Stimulated activated CD4-positive, alpha-beta T cell treated with anti-CD3 and anti-CD28 coated beads, TNF-alpha, amount 100 ng/mL, for 4 hours (primary cell): Measurements from ENCODE around the gene CCDC198.

Experiments used
- DNase-seq, 3 experiments: peaks; one replicate each; pipeline ENCODE4 v3.0.0-alpha.2; 2020; ENCODE audit warnings: low read depth in 3 of 3

Gene CCDC198, protein sequence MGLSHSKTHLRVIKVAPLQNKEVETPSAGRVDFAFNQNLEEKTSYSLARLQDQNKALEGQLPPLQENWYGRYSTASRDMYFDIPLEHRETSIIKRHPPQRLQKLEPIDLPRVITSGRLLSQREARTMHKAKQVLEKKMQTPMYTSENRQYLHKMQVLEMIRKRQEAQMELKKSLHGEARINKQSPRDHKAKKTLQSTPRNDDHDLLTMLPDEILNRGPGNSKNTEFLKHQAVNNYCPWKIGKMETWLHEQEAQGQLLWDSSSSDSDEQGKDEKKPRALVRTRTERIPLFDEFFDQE

DNA sequence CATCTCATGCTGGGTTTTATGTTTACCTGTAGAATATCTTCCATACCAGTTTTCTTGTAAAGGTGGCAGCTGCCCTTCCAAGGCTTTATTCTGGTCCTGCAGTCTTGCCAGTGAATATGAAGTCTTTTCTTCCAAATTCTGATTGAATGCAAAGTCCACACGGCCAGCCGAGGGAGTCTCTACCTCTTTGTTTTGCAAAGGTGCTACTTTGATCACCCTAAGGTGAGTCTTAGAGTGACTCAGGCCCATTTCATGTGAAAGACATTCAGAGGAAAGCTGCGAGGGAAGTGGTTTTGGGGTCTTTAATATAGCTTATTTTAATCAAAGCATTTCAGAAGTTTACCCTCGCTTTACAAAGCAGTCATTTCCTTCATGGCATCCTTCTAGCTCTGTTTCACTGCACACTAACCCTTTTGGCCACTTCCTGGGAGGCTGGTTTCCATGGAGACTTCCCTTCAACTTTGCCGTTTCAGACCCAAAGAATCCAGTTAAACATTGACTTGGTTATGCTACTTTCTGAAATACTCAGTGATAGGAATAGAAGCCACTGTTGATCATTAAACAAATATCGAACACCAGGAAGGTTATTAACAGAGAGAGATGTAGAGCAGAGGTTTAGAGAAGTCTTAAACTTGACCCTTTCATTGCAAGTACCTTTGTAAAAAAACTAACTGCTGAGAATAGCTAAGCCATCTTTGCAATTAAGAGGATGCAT is at the start of gene CCDC198:
TSS of gene CCDC198 (minus strand) at position 391 of the 715 bp plus-strand sequence. CDS start at position 249, 142 bp downstream.
- DNase-seq: no peak

DNA sequence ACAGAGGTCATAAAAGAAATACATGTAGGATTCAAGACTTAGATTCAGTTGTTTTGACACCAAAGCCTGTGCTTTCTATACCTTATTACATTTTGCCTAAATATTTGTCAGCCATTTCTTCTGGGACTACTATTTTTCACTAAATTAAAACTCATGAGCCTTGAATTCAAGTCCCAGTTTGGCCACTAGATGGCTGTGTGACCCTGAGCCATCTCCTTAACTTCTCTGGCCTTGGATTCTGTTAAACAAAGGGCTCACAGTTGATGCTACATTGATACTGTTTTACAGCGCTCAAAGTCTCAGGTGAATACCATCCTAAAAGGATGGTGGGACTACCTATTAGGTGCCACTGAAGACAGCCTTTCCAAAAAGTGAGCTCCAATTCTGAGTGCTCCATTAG is 39.6 kb upstream of the CCDC198 start:
- no peak for DNase-seq

DNA sequence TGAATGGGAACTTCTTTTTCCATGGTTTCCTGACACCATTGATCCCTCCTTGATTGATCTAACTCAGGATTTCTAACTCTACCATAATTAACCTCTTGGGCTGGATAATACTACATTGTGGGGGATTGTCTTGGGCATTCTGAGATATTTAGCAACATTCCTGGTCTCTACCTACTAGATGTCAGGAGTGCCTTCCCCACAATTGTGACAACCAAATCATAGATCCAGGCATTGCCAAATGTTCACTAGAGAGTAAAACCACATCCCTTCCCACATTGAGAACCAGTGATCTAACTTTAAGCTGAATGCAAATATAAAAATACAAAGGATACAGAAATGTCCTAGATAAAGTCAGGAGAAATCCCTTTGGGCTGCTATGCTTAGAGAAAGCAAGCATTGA is 36.9 kb upstream of the CCDC198 start:
- no peak for DNase-seq

DNA sequence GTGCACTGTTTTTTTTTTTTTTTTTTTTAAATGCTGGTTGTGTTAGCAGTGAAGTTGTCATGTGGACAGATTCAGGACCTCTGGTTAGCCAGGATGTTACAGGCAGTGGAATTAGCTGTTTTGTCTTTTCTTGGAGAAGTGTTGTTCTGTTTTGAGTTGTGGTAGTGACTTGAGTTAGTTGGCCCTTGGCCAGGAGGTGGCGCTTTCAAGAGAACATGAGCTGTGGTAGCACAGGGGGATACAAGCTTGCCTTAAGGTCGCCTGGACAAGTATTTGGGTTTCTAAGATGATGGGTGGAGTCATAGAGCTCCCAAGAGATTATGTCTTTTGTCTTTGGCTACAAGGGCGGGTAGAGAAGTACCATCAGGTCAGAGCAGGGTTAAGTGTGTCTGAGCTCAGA is 33.3 kb upstream of the CCDC198 start:
- no peak for DNase-seq

DNA sequence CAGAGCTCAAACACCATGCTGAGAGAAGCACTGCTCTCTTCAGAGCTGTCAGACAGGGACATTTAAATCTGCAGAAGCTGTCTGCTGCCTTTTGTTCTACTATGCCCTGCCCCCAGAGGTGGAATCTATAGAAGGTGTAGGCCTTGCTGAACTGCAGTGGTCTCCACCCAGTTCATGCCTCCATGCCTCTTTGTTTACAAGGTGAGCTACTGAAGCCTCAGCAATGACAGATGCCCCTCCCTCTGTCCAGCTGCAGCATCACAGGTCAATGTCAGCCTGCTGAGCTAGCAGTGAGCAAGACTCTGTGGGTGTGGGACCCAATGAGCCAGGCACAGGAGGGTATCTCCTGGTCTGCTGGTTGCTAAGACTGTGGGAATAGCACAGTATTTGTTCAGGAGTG is 25.4 kb upstream of the CCDC198 start:
- DNase-seq: no peak

DNA sequence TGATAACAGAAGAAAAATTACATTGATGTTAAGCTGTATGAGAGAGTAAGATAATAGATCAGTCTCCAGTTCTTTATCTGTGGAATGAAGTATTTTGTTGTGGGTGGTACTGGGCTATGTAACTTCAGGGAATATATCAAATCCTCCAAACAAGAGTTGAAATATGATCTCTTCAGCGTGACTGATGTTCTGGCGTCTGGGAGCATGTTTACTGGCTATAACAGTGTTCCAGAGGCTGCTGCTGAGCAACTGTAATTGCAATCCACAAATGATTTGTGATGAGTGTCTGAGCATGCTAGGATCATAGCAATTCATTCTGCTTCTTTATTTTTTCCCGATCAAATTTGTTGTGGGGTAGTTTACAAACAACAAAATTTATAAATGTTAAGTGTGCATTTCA is 18.6 kb upstream of the CCDC198 start:
- no peak for DNase-seq

DNA sequence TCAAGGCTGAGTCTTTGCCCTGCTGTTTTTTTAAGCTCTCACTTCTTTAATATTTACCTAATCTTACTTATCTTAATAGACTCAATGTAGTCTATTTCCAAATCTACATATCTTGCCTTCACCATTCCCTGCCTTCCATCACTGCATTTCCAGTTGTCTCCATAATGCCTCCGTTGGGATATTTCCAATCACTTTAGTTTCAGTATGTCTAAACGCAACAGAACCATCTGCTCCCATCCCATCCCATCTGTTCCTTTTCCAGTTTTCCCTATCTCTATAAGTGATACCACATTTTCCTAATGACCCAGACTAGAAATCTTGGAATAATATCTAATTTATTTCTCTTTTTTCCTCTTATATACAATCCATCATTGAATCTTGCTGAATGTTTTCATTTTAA is 15.1 kb upstream of the CCDC198 start:
- no peak for DNase-seq

DNA sequence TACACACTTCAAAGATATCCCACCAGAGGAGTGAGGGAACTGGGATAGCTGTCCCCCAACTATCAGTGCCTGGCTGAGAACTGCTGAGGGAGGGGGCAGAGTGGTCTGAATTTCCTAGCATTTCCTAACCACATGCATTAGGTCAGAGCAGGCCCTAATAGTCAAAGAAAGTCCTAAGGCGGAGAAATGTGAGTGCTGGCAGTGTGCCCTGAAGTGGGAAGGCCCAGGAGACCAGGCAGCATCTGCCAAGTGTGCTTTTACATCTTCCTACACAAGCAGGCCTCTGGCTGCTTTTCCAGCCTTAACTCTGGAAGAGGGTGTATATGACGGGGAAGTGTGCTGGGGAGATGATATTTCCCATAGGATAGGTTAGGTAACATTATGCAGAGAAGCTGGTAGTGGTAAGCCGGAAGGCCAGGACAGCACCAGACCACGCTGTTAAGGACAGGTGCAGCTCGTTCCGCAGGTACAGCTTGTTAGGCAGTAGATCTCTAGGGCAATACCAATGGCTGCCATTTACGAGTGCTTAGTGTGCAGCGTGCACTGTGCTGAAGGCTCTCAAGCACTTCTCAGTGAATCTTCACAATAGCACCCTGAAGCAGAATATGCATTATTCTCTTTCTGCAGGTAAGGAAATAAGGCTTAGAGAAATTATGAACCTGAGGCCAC is 9.1 kb upstream of the CCDC198 start:
- no peak for DNase-seq

DNA sequence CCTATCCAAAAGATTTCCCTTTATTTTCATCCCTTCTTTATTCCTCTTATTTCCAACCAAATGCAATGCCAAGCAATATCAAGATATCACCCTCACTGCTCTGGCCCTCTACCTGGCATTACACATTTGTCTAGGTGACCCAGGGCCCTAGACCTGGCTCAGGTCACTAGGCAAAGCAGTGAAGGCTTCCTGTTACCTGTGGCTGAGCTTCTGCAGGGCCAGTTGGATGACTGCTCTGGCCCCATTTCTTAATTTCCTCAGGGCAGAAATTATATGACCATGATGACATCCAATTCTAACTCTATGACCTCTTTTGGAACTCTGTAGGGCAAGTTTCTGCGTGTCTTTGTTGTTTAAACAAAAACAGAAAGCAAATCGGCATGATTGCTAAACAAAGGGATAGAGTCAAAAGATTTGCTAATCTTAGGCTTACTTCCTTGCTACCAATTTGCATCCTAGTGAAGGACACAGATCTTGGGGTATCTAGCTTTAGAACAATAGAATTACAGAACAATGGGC is 7.4 kb upstream of the CCDC198 start:
- DNase-seq: no peak

DNA sequence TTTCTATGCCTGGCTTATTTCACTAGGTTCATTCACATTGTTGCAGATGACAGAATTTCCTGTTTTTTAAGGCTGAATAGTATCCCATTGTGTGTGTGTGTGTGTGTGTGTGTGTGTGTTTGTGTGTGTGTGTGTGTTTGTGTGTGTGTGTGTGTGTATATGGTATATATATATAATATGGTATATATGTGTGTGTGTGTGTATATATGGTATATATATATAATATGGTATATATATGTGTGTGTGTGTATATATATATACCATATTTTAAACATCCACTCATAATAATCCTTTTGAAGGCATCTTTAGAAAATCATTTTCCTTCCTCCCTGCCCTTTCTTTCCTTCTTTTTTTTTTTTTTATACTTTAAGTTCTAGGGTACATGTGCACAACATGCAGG is 5.0 kb upstream of the CCDC198 start:
- no peak for DNase-seq

DNA sequence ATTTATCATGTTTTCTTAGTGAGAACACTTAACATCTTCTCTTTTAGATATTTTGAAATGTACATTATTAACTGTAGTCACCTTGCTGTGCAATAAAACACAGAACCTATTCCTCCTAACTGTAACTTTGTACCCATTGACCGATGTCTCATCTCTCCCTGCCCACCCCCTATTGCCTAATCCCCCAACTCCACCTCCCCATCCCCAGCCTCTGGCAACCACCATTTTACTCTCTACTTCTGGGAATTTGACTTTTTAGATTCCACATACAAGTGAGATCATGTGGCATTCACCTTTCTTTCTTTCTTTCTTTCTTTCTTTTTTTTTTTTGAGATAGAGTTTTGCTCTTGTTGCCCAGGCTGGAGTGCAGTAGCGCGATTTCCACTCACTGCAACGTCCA is 4.4 kb upstream of the CCDC198 start:
- no peak for DNase-seq

DNA sequence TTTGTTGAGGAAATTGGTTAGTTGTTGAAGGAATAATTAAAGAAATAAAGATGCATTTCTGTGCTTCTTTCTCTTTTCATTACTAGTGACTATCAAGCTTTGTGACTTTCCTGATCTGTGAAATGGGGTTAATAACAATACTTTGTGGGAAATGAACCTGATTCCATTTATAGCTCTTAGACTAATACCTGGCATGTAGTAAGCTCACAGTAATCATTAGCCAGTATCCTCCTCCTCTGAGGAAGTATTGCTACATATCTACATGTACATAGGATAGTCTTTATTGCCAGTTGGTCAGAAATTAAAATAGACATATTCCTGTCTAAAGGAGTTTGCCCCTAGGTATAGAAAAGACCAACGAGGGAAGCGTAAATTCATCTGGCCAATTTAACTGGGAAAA is 1.8 kb upstream of the CCDC198 start:
- DNase-seq: no peak

DNA sequence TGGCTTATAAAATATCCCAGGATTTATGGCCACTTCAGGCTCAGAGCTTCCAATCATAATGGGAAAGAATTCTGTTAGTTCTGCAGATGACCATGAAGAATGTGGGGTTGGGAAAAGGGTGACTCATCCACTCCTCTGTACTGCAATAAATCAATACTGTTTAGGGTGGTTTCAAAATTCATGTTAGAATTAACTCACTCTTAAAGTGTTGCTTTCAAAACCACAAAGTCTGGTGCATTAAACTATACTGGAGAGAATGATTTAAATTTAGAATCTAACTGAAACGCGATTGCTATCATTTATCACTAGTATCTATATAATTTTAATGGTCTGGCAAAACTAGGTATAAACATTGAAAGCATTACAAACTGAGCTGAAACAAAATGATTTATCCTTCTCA is 798 bp downstream of the CCDC198 start:
- DNase-seq: no peak

DNA sequence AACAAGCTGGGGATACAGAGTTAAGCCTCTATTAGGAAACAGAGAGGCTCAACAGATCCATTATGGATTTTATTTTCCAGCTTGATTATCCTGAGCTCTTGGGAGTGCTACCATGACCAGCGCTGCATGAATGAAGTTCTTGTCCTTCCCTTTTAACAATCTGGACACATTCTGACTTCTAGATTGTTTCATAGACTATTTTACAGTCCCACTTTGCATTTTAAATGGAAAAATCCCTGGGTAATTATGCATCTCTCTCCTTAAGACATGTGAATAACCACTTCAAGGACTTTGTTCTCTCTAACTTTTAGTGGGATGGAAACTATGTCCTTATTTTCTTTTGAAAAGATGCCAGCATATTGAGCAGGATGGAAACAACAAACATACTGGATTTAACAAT is 2.0 kb downstream of the CCDC198 start:
- DNase-seq: no peak

DNA sequence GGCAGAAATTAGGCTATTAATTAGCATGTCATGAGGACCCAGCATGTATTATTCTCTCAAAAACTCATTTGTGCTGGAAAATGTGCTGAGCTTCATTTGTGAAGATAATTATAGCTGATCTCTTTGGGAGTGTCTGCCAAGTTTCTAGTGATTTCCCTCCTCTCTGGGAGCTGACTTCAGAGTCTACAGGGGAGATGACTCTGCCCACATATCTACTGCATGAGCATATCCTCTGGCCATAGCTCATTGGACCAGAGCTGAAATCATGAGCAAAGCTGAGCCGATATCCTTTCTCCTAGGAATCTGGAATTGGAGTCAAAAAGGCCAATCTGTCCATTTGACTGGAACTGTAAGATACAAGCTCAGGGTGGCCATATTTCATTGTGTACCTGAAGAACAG is 5.9 kb downstream of the CCDC198 start:
- DNase-seq: no peak

DNA sequence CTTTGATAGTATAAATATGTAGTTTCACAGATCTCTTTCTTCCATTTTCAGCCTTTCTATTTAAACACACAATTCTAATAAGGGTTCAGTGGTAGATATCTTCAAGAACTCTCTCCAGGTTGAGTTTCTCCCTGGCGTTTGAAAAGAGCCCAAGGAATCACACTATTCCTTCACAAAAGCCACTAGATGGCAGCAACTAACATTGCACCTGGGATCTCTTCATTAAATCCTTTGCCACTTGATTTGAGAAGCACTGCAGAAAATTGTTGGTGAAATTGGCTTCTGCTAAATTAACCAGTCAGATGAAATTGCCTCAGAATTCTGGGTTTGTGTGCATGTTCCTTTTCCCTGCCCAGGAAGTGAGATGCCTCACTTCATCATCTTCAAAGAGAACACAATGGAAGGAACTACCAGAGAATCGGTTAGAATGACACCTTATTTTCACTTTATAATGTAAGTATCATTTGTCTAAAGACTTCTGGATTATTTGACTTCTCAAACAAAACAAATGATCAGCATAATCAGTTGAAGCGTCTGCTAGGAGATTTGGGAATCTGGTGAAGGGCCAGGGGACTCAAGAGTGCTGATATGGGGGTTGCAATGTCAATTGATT is 6.8 kb downstream of the CCDC198 start:
- no peak for DNase-seq

DNA sequence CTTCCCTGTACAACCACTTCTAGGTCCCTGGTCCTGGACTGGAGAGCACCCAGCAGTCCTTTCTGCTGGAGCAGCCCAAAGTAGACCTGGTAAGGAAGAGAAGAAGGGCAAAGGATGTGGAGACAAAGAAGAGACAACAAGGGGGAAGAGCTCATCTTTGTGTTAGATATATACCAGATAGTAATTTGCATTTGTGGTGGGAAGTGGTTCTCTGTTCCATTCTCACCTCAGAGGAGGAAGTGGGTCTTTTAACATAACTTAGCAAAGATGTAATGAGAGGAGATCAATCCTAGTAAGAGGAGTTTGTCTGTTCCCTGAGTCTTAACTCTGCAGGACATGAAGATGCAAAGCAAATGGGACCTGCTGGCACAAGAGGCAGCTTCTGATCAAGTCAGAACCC is 8.0 kb downstream of the CCDC198 start:
- no peak for DNase-seq

DNA sequence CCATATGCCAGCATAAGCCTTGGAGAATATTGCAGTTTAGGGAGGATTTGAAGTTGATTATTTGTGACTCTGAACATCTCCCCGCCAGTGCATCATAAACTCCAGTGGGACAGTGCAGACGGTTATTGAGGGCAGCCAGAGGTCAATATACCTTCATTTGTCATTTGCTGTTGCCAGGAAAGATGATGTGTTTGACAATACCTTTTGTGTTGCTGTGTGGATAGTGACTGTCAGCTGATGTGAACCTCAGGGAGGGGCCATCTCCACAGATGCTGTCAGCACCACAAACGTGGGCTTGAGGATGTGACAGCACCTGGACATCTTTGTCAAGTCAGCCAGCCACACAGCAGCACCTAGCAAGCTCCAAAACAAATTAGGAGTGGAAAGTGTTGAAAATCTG is 11.5 kb downstream of the CCDC198 start:
- no peak for DNase-seq

DNA sequence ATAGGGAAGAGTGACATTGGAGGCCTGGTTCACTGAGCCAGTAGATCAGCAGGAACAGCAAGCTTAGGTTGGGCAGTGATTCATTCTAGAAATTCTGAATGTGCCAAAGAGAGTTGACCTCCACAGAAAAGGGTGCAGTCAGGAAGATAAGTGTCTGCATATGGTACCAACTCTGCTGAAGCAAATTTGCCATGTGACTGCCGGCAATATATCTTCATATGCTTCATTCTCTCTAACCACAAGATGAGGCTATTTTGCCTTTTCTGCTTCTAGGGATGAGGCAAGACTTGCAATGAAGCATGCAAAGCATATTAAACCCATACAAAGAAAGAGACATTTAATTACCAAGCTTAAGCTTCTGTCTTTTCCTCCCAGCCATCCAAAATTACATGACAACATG is 13.6 kb downstream of the CCDC198 start:
- no peak for DNase-seq

DNA sequence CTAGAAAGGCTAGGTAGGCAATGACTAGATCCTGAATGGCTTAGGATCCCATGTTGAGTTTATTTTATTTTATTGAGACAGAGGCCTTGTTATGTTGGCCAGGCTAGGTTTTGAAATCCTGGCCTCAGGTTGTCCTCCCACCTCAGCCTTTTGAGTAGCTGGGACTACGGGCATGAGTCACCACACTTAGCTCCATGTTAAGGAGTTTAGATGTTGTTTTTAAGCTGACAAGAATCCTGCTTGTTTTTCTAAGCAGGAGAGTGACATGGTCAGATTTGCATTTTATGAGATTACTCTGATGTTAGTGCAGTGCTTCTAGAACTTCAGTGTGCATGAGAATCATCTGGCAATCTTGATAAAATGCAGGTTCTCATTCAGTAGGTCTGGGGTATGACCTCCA is 14.5 kb downstream of the CCDC198 start:
- no peak for DNase-seq

DNA sequence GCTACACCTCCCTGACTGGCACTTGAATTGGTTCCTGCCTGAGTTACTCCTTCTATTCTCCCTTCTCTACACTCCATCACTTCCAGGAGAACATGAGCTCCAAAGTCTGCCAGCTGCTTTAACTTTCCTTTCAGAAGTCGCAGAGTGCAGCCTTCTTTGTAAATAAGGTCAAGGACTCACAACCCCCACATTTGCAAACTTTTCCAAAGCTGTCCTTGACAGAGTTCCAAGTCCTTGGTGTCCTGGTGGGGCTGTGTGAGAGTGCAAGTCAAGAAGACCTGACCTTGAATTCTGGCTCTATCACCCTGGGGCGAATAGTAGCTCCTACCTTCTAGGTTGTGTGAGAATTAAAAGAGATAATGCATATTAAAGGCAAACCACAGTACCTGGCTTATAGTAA is 15.6 kb downstream of the CCDC198 start:
- no peak for DNase-seq

DNA sequence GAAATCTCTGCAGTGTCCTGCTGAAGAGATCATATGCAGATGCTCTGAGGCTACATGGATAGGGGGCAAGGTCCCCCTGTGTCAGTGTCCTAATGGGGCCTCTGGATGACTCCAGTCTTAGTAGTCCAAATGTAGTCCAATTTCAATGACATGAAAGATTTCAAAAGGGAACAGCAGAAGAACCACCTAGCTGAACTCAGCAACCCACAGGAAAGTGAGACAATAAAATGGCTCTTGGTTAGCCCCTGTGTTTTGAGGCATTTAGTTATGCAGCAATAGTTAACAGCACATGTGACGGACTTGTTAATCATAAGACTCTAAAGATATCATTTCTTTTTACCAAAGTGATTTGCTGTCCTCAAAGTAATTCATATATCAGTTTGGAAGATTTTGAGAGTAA is 22.7 kb downstream of the CCDC198 start:
- DNase-seq: no peak
